Ovary (tissue), 9 donors: ENCODE results near the gene GANAB. TPM values are rescaled to one million over a fixed set of nuclear protein-coding genes. Genes with fewer than 3 reads are reported as not detected.
A peak's percentile ranks its signal among the peaks of the same experiment; 100 is the strongest.

Experiments
- DNase-seq, 5 donors: peaks; one replicate each; pipeline ENCODE4 v3.0.0-alpha.2; 2019 to 2020
- H3K27ac ChIP-seq, 2 donors: fragments of 200-600 bp; one replicate each; pipeline versions ENCODE4 v1.5.1 to v1.8.0; 2019 to 2022
- H3K27me3 ChIP-seq: fragments of 200-600 bp; one replicate; pipeline ENCODE4 v1.8.0; 2022
- H3K36me3 ChIP-seq: fragments of 200-600 bp; sonication (generic); one replicate; pipeline ENCODE4 v1.5.1; 2019
- H3K4me1 ChIP-seq: one replicate; pipeline ENCODE4 v1.8.1; 2013; ENCODE audit warnings: mild to moderate bottlenecking, moderate library complexity; ENCODE audit not compliant: insufficient read depth
- H3K4me3 ChIP-seq: fragments of 200-600 bp; sonication (generic); one replicate; pipeline ENCODE4 v1.5.1; 2017
- H3K9me3 ChIP-seq, 2 donors: fragments of 200-600 bp in 1 of 2; sonication (generic) in 1 of 2; one replicate each; pipeline versions ENCODE4 v1.5.1 to v1.8.1; 2013 to 2019; ENCODE audit warnings: mild to moderate bottlenecking in 1 of 2, moderate library complexity in 1 of 2
- CTCF ChIP-seq, 3 donors: fragments of 450-650 bp in 2 of 3; fragments of 200-600 bp in 1 of 3; IDR thresholded peaks; one replicate each; pipeline versions ENCODE4 v1.5.1 to v1.8.0; 2016 to 2022; ENCODE audit warnings: antibody characterized with exemption in 3 of 3, mild to moderate bottlenecking in 1 of 3
- EP300 ChIP-seq: sonication (generic); formaldehyde crosslinking; IDR thresholded peaks from one replicate; pipeline ENCODE4 v1.6.1; 2017; ENCODE audit warnings: antibody characterized with exemption
- POLR2A ChIP-seq: fragments of 450-650 bp; IDR thresholded peaks from one replicate; pipeline ENCODE4 v1.6.1; 2017; ENCODE audit warnings: antibody characterized with exemption, mild to moderate bottlenecking, moderate library complexity
- WGBS, 3 donors: extraction: QIAGEN DNeasy Blood & Tissue Kit in 1 of 3; methylation state at CpG; one replicate each; pipeline versions ENCODE4 v1.1.5 to v1.1.7; 2013 to 2017; 5-methylcytosine and 5-hydroxymethylcytosine counted together
- intact Hi-C, 4 donors: fragments of 100-400 bp; cut with DNase I; formaldehyde crosslinking; loops; one replicate each; pipeline versions ENCODE4 v1.11.0 to v1.15.1; 2022 to 2023
- polyA plus RNA-seq, 2 donors: library from polyadenylated mRNA; stranded (reverse); fragments of 200-250 nt in 1 of 2; fragments of 350-450 nt in 1 of 2; fragmentation: Illumina TruSeq in 1 of 2; extraction: RNeasy Lipid Tissue Mini Kit (QIAGEN cat#74804) in 1 of 2; gene quantifications; one replicate each; pipeline ENCODE4 v1.2.3, GENCODE V29; 2013 to 2014
- total RNA-seq, 7 donors: library from RNA; depleted of rRNA in 2 of 7; stranded (reverse); fragments of >200 nt in 2 of 7; fragmentation: NEBNext Ultra II Directional in 3 of 7; extraction: Animal tissue kit (Norgen Biotek cat#: 25700) in 3 of 7; gene quantifications; one replicate each; pipeline versions ENCODE4 v1.1.0 to v1.2.4, GENCODE V29; 2016 to 2023
- donor health status: DM: no; HTN: no; CAD: no; lungs with moderate emphysema.
- donor health status: DM: no; HTN: no; CAD: no.
- donor health status: Bipolar disorder and iron deficiency.
- donor health status: DM: yes; HTN: yes; CAD: no.
- donor health status: DM: no; HTN: no; CAD: no.
- donor health status: DM: yes; HTN: yes; CAD: no.

The GANAB gene
- total and polyA plus RNA-seq, 9 donors: 91.4 to 280 (median 228) TPM

DNA sequence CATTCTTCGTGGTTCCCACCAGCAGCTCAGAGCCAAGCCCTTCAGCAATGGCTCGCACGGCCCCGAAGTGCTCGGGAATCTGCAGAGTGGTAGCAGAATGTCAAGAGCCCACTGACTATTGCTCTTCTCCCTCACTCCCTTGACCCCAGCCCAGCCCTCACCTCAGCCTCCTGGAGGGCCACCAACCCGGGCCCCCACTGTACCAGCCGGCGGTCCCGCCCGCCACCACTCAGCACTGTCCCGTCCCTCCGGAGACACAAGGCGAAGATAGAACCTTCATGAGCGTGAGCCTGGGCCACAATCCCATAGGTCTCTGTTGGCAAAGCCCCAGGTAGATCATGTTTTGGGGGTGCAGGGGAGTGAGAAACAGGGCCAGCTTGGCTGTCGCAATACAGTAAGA, 40.5 kb downstream of the GANAB start:
- Histone ChIP-seq H3K36me3 (no peaks in the 10 kb centered on the region), H3K9me3 (no peaks in the 10 kb centered on the region), H3K27me3 (no peaks in the 10 kb centered on the region), H3K4me3 (no peak overlapping the region), H3K4me1 (peaks cover 6% of the 10 kb centered on the region), H3K27ac (no peak overlapping the region)
- TF ChIP-seq CTCF (IDR thresholded peaks at IDR 0.05) (no peak), EP300 (no peak), POLR2A (no peak)
- intact Hi-C loops: no loop called here
- 85 to 91% (median 91%) methylated on average over 15 of the region's 15 CpGs for WGBS, 3 donors
- DNase-seq: no peak

GRCh38 chr11:62605467-62605866, 40.9 kb downstream of the GANAB start:
- H3K4me3 ChIP-seq: no peak overlapping the region
- H3K9me3 ChIP-seq: no peaks in the 10 kb centered on the region
- no peak for DNase-seq
- no peaks in the 10 kb centered on the region for H3K27me3 ChIP-seq
- H3K4me1 ChIP-seq: peaks cover 4% of the 10 kb centered on the region
- intact Hi-C loops: no loop called here
- TF ChIP-seq POLR2A (no peak), EP300 (no peak), CTCF (IDR thresholded peaks at IDR 0.05) (no peak)
- no peaks in the 10 kb centered on the region for H3K36me3 ChIP-seq
- no peak overlapping the region for H3K27ac ChIP-seq
- WGBS, 3 donors: 82 to 87% (median 85%) methylated on average over 6 of the region's 6 CpGs

GRCh38 chr11:62604460-62605120, 41.8 kb downstream of the GANAB start:
- 61 to 73% (median 72%) methylated on average over 13 of the region's 13 CpGs for WGBS, 3 donors
- no peaks in the 10 kb centered on the region for H3K36me3 ChIP-seq
- H3K4me1 ChIP-seq: peaks cover 7% of the 10 kb centered on the region

GRCh38 chr11:62603776-62604299, 42.6 kb downstream of the GANAB start:
- Histone ChIP-seq H3K4me1 (peaks cover 9% of the 10 kb centered on the region), H3K9me3 (no peaks in the 10 kb centered on the region), H3K4me3 (no peak overlapping the region), H3K36me3 (no peaks in the 10 kb centered on the region), H3K27me3 (no peaks in the 10 kb centered on the region), H3K27ac (peak overlapping the region in 1 of 2 donors; percentile 95)
- intact Hi-C loops: no loop called here
- TF ChIP-seq CTCF (IDR thresholded peaks at IDR 0.05) (no peak), EP300 (no peak), POLR2A (no peak)
- DNase-seq: no peak
- 91 to 93% (median 92%) methylated on average over 8 of the region's 8 CpGs for WGBS, 3 donors

More at GRCh38 chr11:62604460-62605120, 41.8 kb downstream of the GANAB start:
- no peak overlapping the region for H3K4me3 ChIP-seq
- no peaks in the 10 kb centered on the region for H3K27me3 ChIP-seq
- DNase-seq: peak in 1 of 5 donors; percentile 21
- intact Hi-C loops: no loop called here
- TF ChIP-seq EP300: no peak
- TF ChIP-seq POLR2A: no peak
- TF ChIP-seq CTCF (IDR thresholded peaks at IDR 0.05): no peak
- H3K9me3 ChIP-seq: no peaks in the 10 kb centered on the region
- no peak overlapping the region for H3K27ac ChIP-seq
